LHCN-M2 (cell line): ENCODE measurements around the gene FAM47E. TPM values are rescaled to one million over a fixed set of nuclear protein-coding genes. Genes with fewer than 3 reads are reported as not detected.
A peak's percentile ranks its signal among the peaks of the same experiment; 100 is the strongest.

Experiments used
- DNase-seq: peaks from one replicate; pipeline ENCODE4 v3.0.0-alpha.2; 2012; ENCODE audit warnings: low read depth
- polyA plus RNA-seq: library from polyadenylated mRNA; unstranded; fragments of >200 nt; gene quantifications from one replicate; pipeline ENCODE4 v1.2.1, GENCODE V29; 2012; ENCODE audit warnings: missing spikeins
- total RNA-seq: library from RNA; depleted of rRNA; stranded (reverse); fragments of >200 nt; gene quantifications from 2 replicates; pipeline ENCODE4 v1.2.3, GENCODE V29; 2014; rRNA removed

Gene FAM47E, protein sequence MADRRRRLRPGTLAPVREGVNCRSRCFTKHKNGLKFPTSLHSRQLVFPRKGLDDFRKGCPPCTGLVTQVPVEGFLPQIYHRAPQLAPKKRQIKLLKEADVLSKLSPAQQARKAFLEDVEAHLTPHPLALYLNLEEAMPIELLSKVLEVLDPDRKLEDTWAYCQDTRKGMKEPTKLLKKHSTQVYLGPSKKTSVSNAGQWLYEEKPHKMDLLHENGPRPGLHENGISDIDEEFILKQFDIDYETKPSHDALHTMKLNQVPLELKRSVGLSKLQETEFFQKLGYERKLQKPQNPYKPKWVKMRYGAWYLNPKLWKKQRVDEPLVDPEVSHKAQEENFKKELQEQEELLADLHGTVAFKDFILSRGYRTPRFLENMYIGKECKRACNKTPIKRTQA
- 0.11 and 0.19 TPM in 2 replicates for total RNA-seq
- 0.17 TPM for polyA plus RNA-seq

DNA sequence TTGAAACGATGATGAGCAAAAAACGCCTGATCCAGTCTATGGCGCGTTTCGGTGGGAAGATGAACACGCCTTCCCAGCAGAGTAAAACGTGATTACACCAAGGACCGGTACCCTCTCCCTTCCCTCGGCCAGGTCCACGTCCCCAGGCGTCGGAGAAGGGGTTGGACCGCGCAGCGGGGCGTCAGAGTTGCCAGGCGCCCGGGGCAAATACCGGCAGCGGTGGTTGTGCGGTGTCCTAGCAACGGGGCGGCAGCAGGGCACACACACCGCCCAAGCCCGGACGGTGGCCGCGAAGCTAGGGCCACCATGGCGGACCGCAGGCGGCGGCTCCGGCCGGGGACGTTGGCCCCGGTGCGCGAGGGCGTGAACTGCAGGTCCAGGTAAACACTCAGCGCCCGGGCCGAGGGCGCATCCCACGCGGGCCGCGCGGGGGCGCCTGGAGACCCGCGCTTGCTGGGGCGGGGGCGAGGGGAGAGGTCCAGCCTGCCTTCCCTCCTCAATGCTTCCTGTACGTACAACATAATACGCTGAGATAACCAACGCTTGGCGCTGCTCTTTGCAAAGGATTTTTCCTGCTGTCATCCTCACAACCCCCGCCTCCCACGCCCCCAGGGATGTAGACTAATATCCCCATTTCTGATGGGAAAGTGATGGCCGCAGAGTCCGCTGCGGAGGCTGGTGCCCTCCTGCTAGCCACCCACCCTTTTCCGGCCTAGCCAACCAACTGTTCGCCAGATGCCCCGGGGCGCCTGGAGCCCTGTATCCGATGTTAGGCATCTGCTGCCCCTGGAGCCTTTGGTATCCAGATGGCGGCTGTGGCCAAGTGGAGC, at the start of gene FAM47E:
Gene FAM47E (plus strand): TSS at position 281 of the 830 bp plus-strand sequence. CDS start 26 bp downstream, at position 307.
- peak; percentile 43 for DNase-seq

DNA sequence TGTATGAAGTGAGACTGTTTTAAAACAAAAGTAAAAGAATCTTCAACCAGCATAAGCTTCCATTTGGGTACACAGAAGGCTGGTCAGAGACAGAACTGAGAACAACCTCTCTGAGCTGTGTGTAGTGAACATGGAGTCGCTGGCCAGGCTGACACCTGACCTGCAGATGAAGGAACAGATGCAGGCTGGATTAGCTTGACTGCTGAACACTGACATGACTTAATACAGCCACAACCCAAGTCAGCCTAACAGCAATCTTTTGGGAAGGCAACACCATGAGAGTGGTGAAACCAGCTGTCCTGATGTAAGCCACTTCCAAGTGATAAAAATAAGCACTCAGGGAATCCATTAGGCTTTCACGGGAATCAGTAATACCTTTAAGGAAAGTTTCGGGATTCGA, 48.0 kb upstream of the FAM47E start:
- peak; percentile 83 for DNase-seq

DNA sequence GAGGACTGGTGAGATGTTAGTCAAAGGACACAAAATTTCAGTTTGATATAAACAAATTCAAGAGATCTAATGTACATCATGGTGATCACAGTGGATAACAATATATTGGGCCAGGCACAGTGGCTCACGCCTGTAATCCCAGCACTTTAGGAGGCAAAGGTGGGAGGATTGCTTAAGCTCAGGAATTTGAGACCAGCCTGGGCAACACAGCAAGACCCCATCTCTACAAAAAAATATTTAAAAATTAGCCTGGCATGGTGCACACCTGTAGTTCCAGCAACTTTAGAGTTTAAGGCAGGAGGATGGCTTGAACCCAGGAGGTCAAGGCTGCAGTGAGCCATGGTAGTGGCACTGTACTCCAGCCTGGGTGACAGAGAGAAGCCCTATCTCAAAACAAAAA, 46.6 kb upstream of the FAM47E start:
- DNase-seq = no peak

DNA sequence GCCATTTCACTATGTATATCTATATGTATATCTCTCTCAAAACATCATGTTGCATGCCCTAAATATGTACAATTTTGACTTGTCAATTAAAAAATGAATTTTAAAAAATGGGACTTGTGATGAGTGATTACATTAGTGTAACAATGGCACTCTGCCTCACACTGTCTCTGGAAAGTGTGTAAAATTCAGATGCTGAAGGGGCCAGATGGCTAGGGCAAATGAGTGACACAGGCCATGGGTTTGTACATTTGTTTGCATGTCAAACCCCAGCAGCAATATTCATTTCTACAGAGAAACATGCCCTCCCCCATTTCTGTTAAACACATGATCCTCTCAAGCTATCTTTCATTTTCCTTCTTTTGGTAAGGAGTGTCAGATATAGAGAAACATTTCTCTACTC, 46.0 kb upstream of the FAM47E start:
- no peak for DNase-seq

DNA sequence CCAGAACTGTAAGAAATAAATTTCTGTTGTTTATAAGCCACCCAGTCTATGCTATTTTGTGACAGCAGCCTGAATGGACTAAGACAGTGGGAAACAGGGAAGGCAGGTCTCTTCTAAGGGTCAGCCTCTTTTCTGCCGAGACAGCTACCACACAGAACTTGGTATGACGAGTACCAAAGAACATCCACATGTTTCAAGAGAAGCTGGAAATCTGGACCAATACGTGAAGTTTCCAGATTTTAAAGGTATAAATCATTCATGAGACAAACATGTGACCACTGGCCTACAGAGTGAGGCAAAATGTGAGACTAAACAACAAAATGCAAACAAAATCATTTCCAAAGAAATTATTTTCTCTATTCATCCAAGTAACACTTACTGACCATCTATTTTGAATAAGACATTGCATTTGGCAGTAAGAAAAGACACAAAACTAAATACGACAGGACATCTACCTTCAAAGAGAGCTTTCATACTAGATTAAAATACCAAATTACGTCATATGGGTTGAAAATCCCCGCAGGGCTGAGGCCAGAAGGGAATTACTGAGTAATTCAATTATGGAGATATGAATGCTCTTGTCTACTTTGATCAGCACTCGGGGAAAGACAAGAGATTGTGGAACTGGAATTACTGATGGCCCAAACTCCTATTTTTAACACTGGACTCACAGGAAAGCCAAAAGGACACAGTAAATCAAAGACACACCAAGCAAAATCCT, 45.1 kb upstream of the FAM47E start:
- no peak for DNase-seq

DNA sequence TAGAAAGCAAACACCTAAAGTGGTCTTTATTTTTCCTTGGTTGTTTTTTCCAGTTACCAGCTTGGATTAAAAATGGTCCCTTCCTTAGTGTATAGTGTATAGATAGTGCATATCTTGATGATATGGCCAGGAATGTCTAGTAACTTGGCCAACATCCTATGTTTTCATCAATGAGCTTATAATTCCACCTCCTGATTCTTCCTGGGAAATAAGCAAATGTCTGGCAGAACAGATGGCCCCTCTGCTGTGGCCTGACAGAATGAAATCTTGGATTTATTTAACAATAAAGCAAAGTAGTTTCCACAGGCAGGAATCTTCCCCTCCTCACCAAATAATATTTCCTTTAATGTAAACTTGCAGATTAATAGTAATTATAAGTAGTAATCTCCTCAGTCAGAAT, 44.0 kb upstream of the FAM47E start:
- DNase-seq = no peak

DNA sequence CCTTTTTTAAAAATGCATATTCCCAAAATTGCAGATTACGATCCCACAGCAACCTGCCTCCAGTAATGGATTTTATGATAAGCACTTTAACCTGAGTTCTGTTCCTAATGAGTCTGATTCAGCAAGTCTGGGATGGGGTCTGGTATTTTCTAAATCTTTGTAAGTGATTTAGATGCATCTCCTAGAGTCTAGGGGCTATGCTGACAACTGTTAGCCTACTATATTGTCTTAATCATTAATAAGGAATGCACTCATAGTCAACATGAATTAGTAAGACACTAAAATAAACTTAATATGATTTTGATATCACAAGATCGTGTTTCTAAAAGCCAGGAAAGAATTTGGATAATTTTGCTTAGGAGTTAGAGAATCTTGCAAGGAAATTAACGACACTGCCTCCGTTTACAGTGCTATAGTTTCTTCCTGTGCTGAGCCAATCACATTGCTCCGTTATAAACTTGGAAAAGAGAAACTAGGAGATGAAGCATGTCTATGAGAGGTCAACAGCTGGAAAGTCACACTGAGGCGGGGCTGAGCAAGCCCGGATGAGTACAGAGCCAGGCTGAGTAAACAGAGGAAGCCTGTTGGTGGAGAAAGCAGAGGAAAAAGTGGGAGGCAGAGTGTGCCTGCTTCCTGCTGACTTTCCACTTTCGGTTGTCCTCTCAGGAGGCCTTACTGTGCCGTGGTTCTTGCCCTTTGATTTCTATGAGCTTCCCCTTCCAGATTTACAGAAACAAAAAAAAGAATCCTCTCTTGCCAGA, 43.3 kb upstream of the FAM47E start:
- peak; percentile 96 for DNase-seq

DNA sequence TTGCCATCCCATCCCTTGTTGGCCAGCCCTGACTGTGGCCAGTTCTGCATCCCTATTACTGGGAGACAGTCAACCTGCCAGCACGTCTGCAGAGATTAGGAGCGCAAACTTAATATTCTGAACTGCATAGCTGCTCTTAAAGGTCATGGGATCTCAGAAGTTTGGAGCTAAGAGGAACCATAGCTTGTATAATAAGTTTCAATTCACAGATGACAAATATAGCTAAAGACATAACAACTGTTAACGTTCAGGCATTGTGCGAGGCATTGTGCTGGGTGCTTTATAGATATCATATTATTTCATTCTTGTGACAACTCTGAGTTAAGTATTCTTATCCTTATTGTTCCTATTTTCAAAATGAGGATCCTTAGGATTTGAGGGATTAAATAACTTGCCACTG, 41.6 kb upstream of the FAM47E start:
- no peak for DNase-seq

DNA sequence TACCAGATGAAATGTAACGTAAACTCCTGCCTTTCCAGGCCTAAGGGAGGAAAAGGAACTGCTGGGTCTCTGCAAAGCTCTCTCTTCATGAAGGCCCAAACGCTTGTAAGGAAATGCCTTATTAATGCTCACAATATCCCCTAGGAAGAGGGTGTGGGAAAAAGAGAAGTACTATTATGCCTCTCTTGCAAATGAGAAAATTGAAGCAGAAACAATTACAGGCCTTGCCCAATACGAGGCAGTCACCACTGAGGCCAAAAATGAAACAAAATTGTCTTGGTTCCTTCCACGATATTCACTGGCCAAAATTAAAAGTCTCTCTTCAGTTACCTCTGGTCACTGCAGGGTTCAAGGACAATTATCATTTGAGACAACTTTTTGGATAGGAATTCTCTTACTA, 41.1 kb upstream of the FAM47E start:
- DNase-seq = no peak

DNA sequence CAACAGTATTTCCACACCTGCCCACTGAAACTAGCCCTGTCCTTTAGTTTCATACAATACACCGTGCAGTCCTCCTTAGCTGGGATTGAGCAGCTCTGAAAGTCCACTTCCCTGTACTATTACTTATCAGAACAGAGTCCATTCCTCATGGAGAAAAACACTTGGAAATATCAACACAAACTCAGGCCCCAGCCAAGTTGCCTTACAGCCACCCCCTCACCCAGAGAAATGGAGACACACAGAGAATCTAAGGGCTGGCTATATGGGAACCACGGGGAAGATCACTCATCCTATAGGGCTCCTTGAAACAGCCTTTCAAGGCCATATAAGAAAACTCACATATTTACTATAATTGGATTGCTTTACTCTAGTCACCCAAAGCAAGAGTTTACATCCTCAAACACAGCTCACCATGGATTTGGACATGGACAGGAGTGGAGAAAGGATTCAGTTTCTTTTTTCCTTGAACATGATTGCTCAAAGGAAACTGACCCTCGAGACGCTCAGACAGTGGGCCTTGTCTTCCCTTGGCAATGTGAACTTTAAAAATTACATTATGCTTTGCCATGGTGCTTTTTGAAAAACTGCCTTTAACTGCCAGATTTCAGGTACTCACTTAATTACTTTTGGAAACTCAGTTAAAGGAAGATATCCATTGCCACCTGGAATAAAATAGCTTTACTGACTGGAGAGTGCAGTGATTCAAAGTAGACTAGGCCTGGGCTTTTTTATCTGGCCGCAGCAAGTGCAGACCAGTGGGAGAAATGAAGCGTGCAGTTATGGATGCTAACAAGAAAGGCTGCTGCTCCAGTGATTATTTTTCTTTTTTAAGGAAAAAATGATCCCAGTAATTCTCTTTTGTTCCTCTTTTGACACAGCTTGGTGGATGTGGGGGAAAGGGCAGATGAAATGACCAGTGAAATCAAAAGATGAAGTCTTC, 39.5 kb upstream of the FAM47E start:
- no peak for DNase-seq

DNA sequence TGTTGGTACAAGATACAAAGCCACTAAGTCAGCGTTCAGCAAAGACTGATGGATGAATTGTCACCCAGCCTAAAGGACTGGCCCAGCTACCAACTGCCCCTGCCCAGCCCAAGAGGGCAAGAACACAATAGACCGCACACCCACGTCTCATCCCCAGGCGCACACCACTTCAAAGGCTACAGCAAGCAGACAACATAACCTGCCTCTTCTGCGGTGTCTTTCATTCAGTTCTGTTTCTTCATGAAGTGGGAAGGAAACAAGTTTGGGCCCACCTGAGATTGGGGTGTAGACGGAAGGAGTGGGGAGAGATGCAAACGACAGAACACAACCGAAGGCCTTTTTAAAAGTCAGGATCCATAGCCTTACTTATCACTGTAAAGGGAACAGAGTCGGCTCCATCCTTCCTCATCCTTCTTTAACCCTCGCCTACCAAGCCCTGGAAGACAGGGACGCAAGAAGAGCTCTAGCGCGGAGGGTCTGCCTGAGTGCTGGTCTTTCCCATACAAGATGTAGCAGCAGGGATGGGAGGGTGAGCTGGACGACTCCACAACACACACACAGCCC, 38.6 kb upstream of the FAM47E start:
- DNase-seq = peak; percentile 35

DNA sequence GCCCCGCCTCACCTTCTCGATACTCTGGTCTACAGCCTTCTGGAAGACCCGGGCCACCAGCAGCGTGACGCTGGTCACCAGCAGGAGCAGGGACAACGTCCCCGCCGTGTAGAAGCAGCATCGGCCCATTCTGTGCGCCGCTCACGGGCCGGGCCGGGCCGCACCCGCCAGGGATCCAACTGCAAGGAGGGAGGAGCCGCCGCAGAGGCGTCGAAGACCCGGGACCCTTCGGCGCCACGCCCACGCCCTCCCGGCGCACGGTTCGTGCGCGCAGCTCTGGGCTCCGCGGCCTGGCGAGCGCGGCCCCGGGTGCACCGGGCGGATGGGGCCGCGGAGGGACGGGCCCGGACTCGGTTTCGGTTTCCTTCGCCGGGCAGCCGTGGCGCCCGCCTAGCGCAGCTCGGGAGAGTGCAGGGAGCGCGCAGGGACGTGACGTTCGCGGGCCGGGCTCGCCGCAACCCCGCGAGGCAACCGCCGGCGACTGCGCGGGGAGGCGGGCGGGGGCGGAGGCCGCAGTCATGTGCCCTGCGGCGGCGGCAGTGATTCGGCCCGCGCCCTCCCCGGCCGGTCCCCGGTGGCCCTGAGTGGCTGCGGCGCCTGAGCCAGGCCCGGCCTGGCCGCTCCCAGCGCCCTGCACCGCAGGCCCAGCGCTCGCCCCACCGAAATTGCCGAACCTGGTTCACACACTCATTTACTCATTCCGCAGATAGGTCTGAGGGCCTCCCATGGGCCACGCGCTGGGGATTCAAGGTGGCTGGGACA, 37.9 kb upstream of the FAM47E start, which contains the start of gene SCARB2:
Gene SCARB2 (minus strand): TSS at position 410 of the 762 bp plus-strand sequence. CDS start 281 bp downstream, at position 129.
- DNase-seq = peak; percentile 81

DNA sequence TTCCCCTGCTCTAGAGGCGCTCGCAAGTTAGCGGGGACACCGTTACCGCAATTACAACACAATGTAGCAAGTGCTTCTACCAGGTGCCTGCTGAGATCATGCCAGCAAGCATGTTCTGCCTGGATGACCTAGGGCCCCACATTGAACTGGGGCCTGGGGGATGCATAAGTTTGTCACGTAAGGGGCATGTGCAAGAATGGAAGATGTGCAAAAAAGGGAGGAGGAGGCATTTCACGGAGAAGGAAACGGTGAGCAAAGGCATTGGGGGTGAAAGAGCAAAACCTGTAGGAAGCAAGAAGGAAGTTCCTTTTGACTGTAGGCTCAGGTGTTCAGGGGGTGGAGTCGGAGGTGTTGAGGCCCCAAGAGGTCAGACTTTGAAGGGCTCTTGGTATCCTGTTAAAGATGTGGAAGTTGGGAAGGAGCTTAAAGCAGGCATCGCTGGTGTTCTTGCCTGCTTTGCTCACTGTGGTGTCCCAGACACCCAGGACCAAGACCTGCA, 37.3 kb upstream of the FAM47E start:
- no peak for DNase-seq

DNA sequence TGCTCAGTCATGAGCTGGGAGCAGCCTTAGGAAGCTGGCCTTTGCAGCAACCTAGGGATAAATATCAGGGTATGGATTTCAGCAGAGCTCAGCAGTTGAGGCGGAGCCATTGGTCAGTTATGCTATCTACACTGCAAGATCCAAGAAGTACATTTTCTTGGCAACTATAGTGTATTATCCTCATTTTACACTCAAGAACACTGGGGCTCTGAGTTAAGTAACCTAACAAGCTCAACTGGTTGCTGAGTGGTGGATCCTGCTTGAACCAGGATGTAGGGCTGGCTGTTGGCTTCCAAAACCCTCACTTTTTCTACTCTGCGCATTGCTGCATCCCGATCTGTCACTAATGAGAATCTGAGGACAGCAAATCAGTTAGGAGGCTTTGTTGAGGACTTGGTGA, 36.4 kb upstream of the FAM47E start:
- no peak for DNase-seq

DNA sequence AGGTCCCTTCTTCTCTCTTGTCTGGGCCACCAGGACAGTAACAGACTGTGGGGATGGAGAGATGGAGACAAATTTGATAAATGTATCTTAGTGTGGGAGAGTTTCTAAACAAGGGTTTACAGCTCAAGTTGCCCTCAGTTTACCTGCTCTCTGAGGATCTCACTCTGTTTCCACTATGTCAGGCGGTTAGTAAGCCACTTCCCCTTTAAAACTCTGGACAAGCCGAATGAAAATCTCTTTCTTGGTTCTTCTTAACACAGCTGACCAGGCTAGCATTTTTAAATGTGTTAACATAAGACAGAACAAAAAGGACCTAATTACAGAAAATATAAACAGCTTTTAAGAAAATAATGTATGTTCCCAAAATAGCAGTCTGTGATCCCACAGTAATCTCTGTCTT, 35.0 kb upstream of the FAM47E start:
- DNase-seq = no peak

DNA sequence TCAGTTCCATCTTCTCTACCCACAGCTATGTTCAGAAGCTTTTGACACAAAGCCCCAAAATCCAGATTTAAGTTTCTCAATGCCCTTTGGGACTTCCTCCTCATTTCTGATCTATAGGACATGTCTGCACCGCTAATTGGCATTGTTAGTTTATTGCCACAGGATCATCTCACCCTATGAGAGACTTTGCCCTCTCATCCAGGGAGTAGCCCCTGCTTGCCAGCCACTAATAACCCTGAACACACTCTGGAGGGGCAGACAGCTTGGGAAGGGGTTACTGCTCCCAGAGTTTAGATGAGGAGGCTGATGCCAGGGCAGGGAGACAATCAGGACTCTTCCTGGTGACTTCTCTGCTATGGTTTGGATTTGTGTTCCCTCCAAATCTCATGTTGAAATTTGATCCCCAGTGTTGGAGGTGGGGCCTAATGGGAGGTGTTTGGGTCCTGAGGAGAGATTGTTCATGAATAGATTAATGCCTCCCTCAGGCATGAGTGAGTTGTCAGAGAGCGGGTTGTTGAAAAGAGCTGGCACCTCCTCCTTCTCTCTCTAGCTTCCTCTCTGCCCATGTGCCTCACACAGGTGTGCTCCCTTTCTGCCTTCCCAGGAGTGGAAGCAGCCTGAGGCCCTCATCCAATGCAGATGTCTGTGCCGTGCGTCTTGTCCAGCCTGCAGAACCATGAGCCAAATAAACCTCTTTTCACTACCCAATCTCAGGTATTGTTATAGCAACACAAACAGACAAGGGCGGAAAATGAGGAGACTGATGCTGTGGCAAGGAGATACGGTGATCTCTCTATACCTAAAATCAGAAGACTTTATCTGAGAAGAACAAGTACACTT, 34.3 kb upstream of the FAM47E start:
- no peak for DNase-seq

DNA sequence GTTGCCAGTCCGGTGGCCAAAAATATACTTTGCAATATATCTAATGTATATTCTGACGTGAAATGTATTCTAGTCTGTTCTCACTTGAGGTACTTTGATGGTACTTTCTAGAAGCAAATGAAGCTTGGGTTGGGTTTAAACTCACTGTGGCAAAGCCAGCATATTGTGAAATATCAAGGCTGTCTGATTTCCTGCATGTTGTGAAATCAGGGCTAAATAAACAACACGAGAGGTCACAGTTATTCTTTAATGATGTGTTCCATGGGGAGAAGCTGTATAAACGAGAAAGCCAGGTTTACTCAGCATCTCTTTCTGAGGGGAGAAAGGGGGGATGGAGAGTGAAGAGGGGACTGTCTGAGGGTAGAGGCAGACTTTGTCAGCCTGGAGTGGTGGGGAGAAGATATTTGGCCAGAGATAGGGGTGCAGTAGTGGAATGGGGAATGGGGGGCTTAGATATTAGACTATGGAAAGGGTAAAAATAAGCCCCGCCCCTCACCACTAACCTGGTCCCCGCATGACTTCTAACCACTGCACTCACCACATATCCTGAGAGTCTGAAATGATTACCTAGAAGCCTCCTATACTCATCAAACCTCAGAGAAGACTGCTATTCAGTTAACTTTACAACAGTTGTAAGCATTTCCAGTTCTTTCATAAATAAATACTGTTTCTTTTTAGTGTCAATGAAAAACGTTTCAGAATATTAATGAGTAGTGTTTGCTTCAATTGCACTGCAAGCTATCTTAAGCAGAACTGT, 32.0 kb upstream of the FAM47E start:
- DNase-seq = peak; percentile 65
